Fibroblast of lung (primary cell): ENCODE data around the gene DEFB126.

Experiments
- EZH2 ChIP-seq: IDR thresholded peaks from 2 replicates; pipeline ENCODE4 v1.5.1; 2012; ENCODE audit warnings: low read length, control low read depth, mild to moderate bottlenecking; ENCODE audit errors: missing control alignments
- TF ChIP-seq, protein P1 (sequence below), 2 donors: IDR thresholded peaks in 1 of 2; conservative IDR thresholded peaks in 1 of 2; 1 replicate in 1 of 2; 2 replicates in 1 of 2; pipeline ENCODE4 v1.5.1; 2011 to 2012; ENCODE audit warnings: low read length in 2 of 2, control low read depth in 1 of 2, inconsistent platforms in 1 of 2, low read depth in 1 of 2, mild to moderate bottlenecking in 1 of 2

GRCh38 chr20:95215-95614, 47.2 kb upstream of the DEFB126 start:
- TF ChIP-seq, protein P1, sequence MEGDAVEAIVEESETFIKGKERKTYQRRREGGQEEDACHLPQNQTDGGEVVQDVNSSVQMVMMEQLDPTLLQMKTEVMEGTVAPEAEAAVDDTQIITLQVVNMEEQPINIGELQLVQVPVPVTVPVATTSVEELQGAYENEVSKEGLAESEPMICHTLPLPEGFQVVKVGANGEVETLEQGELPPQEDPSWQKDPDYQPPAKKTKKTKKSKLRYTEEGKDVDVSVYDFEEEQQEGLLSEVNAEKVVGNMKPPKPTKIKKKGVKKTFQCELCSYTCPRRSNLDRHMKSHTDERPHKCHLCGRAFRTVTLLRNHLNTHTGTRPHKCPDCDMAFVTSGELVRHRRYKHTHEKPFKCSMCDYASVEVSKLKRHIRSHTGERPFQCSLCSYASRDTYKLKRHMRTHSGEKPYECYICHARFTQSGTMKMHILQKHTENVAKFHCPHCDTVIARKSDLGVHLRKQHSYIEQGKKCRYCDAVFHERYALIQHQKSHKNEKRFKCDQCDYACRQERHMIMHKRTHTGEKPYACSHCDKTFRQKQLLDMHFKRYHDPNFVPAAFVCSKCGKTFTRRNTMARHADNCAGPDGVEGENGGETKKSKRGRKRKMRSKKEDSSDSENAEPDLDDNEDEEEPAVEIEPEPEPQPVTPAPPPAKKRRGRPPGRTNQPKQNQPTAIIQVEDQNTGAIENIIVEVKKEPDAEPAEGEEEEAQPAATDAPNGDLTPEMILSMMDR (conservative IDR thresholded peaks at IDR 0.05 in 1 of 2, IDR thresholded peaks at IDR 0.05 in 1 of 2; ENCODE audit: low read depth in 1 of 2, low read length in 2 of 2) = no peak
- no peak for TF ChIP-seq EZH2
